Adrenal gland (tissue), 12 donors: ENCODE results near the gene MRPL38. TPM values are rescaled to one million over a fixed set of nuclear protein-coding genes. Genes with fewer than 3 reads are reported as not detected.

Experiments used
- DNase-seq, 7 donors: peaks; one replicate each; pipeline ENCODE4 v3.0.0-alpha.2; 2019 to 2020
- H3K27ac ChIP-seq, 5 donors: fragments of 200-600 bp; sonication (generic) in 4 of 5; 1 replicate in 3 of 5; 2 replicates in 2 of 5; pipeline versions ENCODE4 v1.5.1 to v1.8.0; 2016 to 2020; ENCODE audit warnings: mild to moderate bottlenecking in 1 of 5
- H3K27me3 ChIP-seq: fragments of 200-600 bp; 2 replicates; pipeline ENCODE4 v1.8.0; 2021
- H3K36me3 ChIP-seq, 2 donors: fragments of 200-600 bp; replicated peaks in 1 of 2; 1 replicate in 1 of 2; 2 replicates in 1 of 2; pipeline versions ENCODE4 v1.5.1 to v1.8.0; 2018 to 2022
- H3K4me1 ChIP-seq, 2 donors: fragments of 200-600 bp; replicated peaks in 1 of 2; 1 replicate in 1 of 2; 2 replicates in 1 of 2; pipeline versions ENCODE4 v1.5.1 to v1.8.0; 2018 to 2021
- H3K4me3 ChIP-seq, 4 donors: fragments of 200-600 bp; sonication (generic) in 3 of 4; one replicate each; pipeline ENCODE4 v1.5.1; 2016 to 2018
- H3K9me3 ChIP-seq, 3 donors: fragments of 200-600 bp; sonication (generic) in 1 of 3; replicated peaks in 1 of 3; 1 replicate in 2 of 3; 2 replicates in 1 of 3; pipeline versions ENCODE4 v1.5.1 to v1.8.0; 2016 to 2021
- POLR2A ChIP-seq, 2 donors: fragments of 450-650 bp; IDR thresholded peaks; one replicate each; pipeline ENCODE4 v1.6.1; 2017; ENCODE audit warnings: antibody characterized with exemption in 2 of 2, mild to moderate bottlenecking in 2 of 2, moderate library complexity in 1 of 2
- WGBS, 4 donors: extraction: QIAGEN DNeasy Blood & Tissue Kit in 2 of 4; methylation state at CpG; one replicate each; pipeline versions ENCODE4 v1.1.5 to v1.1.7; 2013 to 2017; 5-methylcytosine and 5-hydroxymethylcytosine counted together
- intact Hi-C, 2 donors: fragments of 100-400 bp; cut with DNase I; formaldehyde crosslinking; loops; one replicate each; pipeline versions ENCODE4 v1.14.1 to v1.15.0; 2022 to 2023
- polyA plus RNA-seq, 3 donors: library from polyadenylated mRNA; stranded (reverse); fragments of 200-250 nt in 2 of 3; fragments of 350-450 nt in 1 of 3; fragmentation: Illumina TruSeq in 1 of 3; extraction: RNeasy Lipid Tissue Mini Kit (QIAGEN cat#74804) in 1 of 3; gene quantifications; one replicate each; pipeline ENCODE4 v1.2.3, GENCODE V29; 2013 to 2014
- total RNA-seq, 9 donors: library from RNA; depleted of rRNA in 4 of 9; stranded (reverse); fragments of >200 nt in 4 of 9; fragments of 120-200 nt in 1 of 9; fragmentation: NEBNext Ultra II Directional in 1 of 9; extraction: Animal tissue kit (Norgen Biotek cat#: 25700) in 1 of 9; gene quantifications; one replicate each; pipeline versions ENCODE4 v1.1.0 to v1.2.4, GENCODE V29; 2013 to 2023
- TF ChIP-seq, protein P1 (sequence below), 6 experiments: fragments of 450-650 bp in 4 of 6; fragments of 200-600 bp in 2 of 6; sonication (generic) in 1 of 6; IDR thresholded peaks; 1 replicate in 5 of 6; 2 replicates in 1 of 6; pipeline versions ENCODE4 v1.5.1 to v1.8.0; 2016 to 2021; ENCODE audit warnings: antibody characterized with exemption in 6 of 6, mild to moderate bottlenecking in 2 of 6, moderate library complexity in 1 of 6
- donor health status: healthy with polysubstance abuse.
- donor health status: Bipolar disorder and iron deficiency.
- donor health status: DM: yes; HTN: yes; CAD: no.
- donor health status: DM: no; HTN: no; CAD: no.
- donor health status: DM: no; HTN: no; CAD: no.
- donor health status: DM: yes; HTN: yes; CAD: no.

The MRPL38 gene
- total and polyA plus RNA-seq, 12 donors: 36.7 to 214 (median 82.7) TPM

DNA sequence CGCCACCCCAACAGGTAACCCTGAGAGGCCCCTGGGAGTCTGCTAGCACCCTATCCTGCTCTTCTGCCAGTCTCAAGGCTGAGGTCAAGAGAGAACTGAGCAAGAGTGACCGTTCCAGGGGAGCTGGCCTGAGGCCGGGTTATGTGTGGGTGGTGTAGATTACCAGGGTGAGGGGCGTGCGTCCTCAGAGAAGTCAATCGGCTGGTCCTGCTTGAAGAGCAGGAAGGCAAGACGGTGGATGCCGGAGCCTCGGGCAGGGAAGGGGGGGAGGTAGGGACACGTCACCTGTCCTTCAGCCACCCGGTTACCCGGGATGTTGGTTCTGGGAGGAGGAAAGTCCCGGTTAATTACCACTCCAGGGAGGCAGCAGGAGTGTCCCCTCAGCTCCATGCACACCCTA is 5.3 kb downstream of the MRPL38 start:
- H3K27ac ChIP-seq: no peak overlapping the region
- H3K4me1 ChIP-seq: peaks cover 18 to 33% of the 10 kb centered on the region in 2 donors
- 79 to 88% (median 82%) methylated on average over 8 to 13 of the region's 13 CpGs for WGBS, 4 donors
- DNase-seq: peak in 1 of 7 donors; percentile 14
- H3K4me3 ChIP-seq: no peak overlapping the region
- TF ChIP-seq, protein P1, sequence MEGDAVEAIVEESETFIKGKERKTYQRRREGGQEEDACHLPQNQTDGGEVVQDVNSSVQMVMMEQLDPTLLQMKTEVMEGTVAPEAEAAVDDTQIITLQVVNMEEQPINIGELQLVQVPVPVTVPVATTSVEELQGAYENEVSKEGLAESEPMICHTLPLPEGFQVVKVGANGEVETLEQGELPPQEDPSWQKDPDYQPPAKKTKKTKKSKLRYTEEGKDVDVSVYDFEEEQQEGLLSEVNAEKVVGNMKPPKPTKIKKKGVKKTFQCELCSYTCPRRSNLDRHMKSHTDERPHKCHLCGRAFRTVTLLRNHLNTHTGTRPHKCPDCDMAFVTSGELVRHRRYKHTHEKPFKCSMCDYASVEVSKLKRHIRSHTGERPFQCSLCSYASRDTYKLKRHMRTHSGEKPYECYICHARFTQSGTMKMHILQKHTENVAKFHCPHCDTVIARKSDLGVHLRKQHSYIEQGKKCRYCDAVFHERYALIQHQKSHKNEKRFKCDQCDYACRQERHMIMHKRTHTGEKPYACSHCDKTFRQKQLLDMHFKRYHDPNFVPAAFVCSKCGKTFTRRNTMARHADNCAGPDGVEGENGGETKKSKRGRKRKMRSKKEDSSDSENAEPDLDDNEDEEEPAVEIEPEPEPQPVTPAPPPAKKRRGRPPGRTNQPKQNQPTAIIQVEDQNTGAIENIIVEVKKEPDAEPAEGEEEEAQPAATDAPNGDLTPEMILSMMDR (IDR thresholded peaks at IDR 0.05): no peak
- TF ChIP-seq POLR2A (IDR thresholded peaks at IDR 0.05): no peak
- peaks cover 0 to 50% of the 10 kb centered on the region in 2 donors for H3K36me3 ChIP-seq
- H3K27me3 ChIP-seq: no peaks in the 10 kb centered on the region
- intact Hi-C loops: loop anchor here in 1 of 2 donors (10.0 kb wide), 1 partner anchor 125 kb away; a partner anchor contains a TSS
- no peaks in the 10 kb centered on the region for H3K9me3 ChIP-seq

DNA sequence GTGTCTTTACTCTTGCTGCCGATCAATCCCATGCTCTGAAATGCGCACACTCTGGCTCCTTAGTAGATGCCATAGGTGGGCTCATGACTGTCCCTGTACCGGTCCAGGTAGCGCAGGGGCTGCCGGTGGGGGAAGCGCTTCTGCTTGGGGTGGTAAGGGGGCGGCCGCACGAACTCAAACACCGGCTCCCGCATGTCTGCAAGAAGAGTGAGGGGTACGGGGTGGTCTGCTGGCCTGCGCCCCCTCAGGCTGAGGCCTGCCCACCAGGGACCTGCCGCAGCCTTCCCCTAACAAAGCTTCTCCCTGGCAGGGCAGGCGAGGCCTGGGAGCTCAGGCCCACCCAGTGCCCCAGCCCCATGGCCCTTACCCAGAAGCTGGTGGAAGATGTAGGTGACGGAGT is 5.9 kb downstream of the MRPL38 start:
- DNase-seq: peak in 1 of 7 donors; percentile 19
- Histone ChIP-seq H3K9me3 (no peaks in the 10 kb centered on the region), H3K4me1 (peaks cover 13 to 30% of the 10 kb centered on the region in 2 donors), H3K4me3 (no peak overlapping the region), H3K27ac (no peak overlapping the region), H3K36me3 (peaks cover 0 to 50% of the 10 kb centered on the region in 2 donors), H3K27me3 (no peaks in the 10 kb centered on the region)
- no peak for TF ChIP-seq POLR2A (IDR thresholded peaks at IDR 0.05)
- TF ChIP-seq, protein P1 (IDR thresholded peaks at IDR 0.05): no peak
- intact Hi-C loops: loop anchor here in 1 of 2 donors (10.0 kb wide), 1 partner anchor 124 kb away; a partner anchor contains a TSS
- 91 to 97% (median 94%) methylated on average over 14 to 16 of the region's 16 CpGs for WGBS, 4 donors

DNA sequence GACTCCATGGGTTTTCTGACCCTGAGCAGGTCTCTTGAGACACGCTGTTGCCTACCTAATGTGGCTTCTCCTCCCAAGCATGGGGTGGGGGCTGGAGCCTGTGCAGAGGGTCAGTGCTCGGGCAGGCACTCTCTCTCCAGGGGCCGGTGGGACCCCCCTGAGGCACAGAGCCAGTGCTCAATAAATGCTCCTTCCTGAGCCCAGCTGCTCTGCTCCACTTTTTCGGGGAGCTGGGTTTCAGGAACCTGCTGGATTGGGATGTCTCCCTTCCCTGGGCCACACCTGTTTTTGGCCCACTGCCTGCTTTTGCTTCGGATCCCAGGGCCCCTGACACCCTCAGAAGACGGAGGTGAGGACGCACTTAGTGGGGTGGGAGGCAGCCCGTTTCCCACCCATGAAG is 6.6 kb downstream of the MRPL38 start:
- Histone ChIP-seq H3K9me3 (no peaks in the 10 kb centered on the region), H3K4me3 (no peak overlapping the region), H3K4me1 (peaks cover 11 to 23% of the 10 kb centered on the region in 2 donors), H3K36me3 (peaks cover 0 to 48% of the 10 kb centered on the region in 2 donors), H3K27me3 (no peaks in the 10 kb centered on the region), H3K27ac (no peak overlapping the region)
- WGBS, 4 donors: 79 to 92% (median 87%) methylated on average over 5 to 8 of the region's 8 CpGs
- TF ChIP-seq POLR2A (IDR thresholded peaks at IDR 0.05): no peak
- TF ChIP-seq, protein P1 (IDR thresholded peaks at IDR 0.05): no peak
- DNase-seq: peak in 2 of 7 donors; percentile 26 to 56
- intact Hi-C loops: loop anchor here in 1 of 2 donors (10.0 kb wide), 1 partner anchor 123 kb away; a partner anchor contains a TSS

DNA sequence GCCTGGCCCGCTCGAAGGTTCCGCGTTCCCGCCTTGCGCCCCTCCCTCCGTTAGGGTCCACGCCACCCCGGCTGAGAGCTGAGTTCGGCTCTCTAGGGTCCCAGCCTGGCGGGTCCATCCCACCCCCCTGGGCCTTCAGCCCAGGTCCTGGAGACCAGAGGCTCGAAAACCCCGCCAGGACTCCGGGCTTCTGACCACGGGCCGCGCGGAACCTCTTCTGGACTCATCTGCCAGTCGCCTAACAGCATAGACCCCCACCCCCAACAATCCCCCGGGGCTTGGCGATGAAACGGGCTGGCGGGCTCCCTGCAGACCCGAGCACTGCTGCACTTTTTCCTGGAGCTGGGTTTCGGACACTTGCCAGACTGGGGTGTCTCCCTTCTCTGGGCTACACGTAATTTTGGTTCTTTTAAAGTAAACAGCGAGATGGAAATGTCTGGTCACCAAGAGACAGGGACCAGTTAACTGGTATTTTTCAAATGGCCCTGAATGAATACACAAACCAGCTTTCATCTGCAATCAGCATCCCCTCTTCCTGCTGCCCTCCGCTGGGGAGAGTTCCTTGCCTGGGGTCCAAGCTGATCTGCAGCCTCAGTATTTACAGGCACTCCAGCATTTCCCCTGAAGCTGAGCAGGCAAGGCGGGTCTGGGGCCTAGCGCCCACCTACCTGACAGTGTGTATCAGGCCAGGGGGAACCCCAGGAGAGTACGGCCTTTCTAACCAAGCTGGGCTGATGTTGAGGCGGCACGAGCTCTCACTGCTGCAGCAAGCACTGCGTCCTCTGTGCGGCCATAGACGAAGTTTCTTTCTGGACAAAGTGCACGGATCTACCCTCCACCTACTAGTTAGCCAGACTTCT is 7.3 kb downstream of the MRPL38 start:
- TF ChIP-seq, protein P1 (IDR thresholded peaks at IDR 0.05): no peak
- TF ChIP-seq POLR2A (IDR thresholded peaks at IDR 0.05): no peak
- intact Hi-C loops: loop anchor here in 1 of 2 donors (10.0 kb wide), 1 partner anchor 123 kb away; a partner anchor contains a TSS
- Histone ChIP-seq H3K27ac (peak overlapping the region in 4 of 5 donors; percentile 81 to 96 (median 88)), H3K36me3 (peaks cover 0 to 42% of the 10 kb centered on the region in 2 donors), H3K4me1 (peaks cover 11 to 22% of the 10 kb centered on the region in 2 donors), H3K4me3 (peak overlapping the region in 2 of 4 donors; percentile 61 to 84), H3K9me3 (no peaks in the 10 kb centered on the region), H3K27me3 (no peaks in the 10 kb centered on the region)
- peak in 3 of 7 donors; percentile 27 to 65 (median 31) for DNase-seq
- 52 to 90% (median 68%) methylated on average over 12 to 37 of the region's 37 CpGs for WGBS, 4 donors
